ENCODE results near the gene SLC1A4. TPM values are rescaled to one million over a fixed set of nuclear protein-coding genes. Genes with fewer than 3 reads are reported as not detected.

The SLC1A4 gene
- polyA plus RNA-seq, 12 donors: 8.9 to 17.2 (median 14.2) TPM; not detected in 1

DNA sequence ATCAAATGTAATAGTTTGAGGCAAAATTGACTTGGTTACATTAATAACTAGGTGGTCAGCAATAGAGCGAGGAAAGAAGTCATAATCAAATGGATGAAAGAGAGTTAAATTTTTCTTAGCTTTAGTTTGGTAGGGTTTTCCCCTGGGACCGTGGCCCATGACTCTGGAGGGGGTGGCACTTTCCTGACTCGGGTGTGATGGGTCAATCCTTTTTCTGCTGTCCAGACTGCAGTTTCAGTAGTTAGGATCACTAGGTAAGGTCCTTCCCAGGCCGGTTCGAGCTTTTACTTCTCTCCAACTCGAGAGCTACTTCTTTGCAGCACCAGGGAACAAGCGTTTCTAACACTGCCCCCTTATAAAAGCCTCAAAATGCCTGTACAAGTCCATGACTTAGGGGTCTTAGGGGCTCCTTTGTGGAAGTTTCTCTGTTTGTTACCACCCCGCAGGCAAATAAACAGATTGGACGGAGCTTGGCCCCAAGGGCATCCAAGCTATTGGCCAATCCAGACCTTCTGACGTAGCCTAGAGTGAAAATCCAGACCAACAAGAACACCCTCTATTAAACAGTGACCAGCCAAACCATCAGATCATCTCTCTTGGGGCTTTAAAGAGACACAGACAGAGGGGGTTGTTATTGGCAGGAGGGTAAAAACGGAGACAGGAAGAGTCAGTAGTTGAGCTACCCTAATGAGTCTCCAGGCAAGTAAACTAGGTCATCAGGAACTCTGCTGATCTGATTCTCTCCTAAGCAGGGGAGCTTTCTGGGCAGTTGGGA is 57.6 kb downstream of the SLC1A4 start:
- no peak for DNase-seq

GRCh38 chr2:65049010-65049639 is 59.9 kb downstream of the SLC1A4 start:
- no peak for DNase-seq

GRCh38 chr2:65050931-65051330 is 61.7 kb downstream of the SLC1A4 start:
- no peak for DNase-seq

DNA sequence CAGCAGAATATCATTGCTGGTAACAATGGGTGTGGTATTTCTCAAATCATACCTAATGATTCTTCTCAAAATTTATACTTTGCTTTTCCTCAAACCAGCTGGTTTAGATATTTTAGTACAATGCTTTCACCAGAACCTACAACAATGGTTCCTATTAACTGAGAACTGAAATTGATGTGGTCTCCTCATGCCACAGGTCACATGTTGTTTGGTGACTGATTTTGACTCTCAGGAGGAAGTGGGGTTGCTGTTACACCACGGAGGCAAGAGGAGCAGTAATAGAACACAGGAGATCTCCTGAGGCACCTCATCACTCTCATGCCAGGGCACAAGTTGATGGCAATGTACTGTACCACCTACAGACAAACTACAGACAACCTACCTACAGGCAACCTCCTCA is 64.0 kb downstream of the SLC1A4 start:
- no peak for DNase-seq

DNA sequence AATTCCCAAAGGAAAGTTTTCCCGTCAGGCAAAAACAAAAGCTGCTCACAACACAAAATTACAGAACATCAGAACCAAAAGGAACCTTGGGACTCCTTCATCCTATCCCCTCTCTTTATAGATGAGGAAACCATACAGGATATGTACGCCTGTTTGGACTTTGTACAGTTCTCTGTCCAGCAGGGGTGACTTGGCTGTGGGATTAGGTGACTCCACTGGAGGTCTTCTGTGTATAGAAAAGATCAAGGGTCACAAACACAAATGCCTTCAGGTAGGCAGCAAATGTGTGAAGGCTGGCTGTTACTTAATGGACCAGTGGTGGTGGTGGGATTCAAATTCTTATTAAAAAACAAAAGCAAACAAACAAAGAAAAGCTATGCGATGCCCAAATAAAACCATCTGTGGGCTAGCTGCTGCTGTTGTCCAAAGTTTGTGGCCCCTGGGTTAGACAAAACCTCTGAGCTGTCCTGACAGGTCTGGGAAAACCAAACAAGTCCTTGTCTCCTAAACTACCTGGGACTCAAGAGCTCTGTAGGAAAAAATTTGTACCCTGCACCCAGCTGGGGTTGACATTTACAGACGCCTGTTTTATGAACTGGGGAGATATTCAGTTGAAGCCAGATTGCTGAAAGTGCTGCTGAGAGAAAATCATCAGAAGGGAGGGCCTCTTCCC is 65.7 kb downstream of the SLC1A4 start:
- DNase-seq: no peak

DNA sequence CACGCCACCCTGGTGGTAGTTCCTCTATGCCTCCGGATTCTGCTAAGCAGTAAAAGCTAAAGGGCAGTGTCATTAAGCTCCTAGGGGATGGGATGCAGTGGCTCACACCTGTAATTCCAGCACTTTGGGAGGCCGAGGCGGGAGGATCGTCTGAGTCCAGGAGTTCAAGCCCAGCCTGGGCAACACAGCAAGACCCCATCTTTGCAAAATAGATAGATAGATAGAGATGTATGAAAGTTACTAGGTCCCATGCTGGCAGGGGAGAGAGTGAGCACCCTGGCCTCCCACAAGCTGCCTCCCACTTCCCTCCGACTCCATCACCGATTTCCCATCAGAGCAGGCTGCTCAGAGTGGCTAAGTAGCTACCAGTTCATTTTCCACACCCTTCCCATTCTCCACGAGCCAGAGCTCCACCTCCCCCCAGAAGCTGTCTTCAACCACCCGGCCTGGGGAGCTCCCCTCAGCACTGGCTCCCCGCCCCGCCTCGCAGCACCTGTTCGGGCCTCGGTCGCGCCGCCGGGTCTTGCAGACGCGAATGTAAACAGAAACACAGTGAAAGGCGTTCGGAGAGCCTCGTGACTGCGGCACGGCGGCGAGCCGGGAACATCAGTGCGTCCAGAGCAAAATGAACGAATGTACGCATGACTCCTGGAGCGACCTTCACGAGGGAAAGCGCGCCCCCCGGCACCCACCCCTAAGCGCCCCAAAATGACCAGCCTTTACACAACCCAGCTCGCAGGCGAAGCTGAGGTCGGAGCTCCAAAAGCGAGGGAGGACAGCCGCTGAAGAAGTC is 66.4 kb downstream of the SLC1A4 start:
- DNase-seq: peak; percentile 57

DNA sequence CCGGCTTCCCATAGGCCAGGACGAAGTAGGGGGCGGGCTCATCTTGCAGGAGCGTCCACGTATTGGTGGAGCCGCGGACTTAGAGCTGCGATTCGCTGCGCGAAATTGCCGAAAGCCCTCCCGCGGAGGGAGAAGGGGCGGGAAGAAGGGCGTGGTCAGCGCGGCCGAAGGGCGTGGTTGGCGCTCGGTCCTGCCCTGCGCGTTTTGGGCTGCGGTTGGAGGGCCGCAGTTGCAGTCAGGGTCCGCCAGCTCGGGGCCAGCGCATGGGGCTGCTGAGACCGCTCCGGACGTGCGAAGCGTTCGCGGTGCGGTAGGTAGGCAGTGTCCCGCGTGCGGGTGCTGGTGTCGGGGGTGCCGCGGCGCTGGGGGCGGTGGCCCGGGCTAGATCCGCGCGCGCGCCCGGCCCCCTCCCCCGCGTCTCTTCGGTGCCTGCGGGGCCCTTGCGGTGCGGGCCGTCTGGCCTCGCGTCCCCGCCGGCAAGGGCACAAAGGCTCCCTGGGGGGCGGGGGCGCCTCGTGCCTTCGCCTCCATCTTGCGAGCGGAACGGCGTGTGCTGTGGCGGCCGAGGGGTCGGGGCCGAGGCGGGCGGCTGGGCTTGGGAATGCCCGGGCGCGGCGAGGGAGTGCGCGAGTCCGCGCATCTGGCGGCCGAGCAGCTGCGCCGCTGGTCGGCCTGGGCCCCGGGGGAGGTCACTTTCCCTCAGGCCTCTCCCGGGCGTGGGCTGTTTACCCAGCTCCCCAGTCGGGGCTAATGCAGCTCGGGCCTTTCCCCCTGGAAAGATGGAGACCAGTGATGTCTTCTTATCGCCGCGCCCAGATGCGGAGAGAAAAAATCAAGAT is 67.2 kb downstream of the SLC1A4 start, which contains the start of gene CEP68:
Gene CEP68 (plus strand): TSS at position 202 of the 839 bp plus-strand sequence. CDS start 13,029 bp downstream, outside the sequence.
- peak; percentile 99 for DNase-seq

GRCh38 chr2:65057054-65057375 is 67.8 kb downstream of the SLC1A4 start:
- no peak for DNase-seq

DNA sequence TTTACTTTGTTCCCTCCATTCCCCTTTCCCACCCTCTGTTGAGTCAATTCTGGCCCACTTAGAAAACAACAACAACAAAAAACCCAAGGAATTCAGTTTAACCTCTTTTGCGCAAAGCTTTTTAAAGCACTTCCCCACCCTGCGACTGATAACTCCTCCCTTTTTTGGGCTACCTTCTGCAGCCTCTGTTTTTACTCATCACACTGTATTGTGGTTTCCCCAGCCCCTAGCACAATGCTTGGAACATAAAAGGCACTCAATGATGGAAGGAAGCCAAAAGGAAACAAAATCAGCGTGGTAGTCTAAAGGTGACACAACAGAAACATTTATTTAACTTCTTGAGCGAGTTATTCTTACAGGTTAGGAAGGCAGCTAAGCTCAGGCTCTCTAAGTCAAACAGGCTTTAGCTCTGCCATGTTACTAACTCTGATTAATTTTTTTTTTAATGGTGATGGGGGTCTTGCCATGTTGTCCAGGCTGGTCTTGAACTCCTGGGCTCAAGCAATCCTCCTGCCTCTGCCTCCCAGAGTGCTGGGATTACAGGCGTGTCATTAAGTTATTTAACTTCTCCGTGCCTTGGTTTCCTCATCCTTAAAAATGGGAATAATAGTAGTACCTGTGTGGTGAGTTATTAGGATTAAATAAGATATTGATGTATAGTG is 68.3 kb downstream of the SLC1A4 start:
- no peak for DNase-seq

DNA sequence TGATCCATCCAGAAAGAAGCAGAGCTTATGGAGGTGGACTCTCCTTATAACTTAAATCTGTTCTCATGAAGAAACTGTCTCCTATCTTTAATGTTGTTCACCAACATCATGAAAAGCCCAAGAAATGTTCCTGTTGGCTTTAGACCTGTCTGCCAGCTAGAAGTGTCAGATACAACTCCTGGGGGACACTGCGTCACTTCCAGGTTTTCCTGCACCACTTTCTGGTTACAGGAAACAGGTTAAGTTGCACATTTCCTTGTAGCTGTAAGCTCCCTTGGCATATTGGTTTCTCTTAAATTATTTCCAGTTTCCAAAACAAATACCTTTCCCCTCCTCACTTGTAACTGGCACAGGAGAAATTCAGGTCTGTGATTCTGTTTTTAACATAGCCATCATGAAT is 69.9 kb downstream of the SLC1A4 start:
- DNase-seq: no peak

GRCh38 chr2:65061146-65061909 is 72.1 kb downstream of the SLC1A4 start:
- DNase-seq: no peak

DNA sequence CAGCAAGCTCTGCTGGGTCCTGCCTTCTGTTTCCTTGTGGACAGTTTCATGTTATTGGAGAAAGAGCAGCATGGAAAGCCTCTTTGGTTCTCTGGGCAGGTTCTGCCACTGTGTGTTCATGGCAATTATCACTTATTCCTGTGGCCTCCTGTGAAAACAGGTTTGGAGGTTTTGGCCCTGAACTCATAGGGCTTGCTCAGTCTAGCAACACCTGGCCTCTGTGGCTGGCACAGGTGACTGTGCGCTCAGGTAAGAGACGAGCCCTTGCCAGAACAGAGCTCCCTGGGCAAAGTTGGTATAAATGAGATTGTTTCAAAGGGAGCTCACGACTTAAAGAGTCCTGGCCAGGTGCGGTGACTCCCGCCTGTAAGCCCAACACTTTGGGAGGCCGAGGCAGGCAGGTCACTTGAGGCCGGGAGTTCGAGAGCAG is 72.7 kb downstream of the SLC1A4 start:
- no peak for DNase-seq

GRCh38 chr2:65062843-65063825 is 73.9 kb downstream of the SLC1A4 start:
- DNase-seq: no peak

- peak; percentile 56 for DNase-seq
These were observed 75.7 kb downstream of the SLC1A4 start for GRCh38 chr2:65064728-65065552.

GRCh38 chr2:65067806-65068553 is 78.8 kb downstream of the SLC1A4 start:
- DNase-seq: no peak

GRCh38 chr2:65069439-65069824 is 80.2 kb downstream of the SLC1A4 start:
- DNase-seq: no peak
